WTC11 (cell line): ENCODE measurements around the gene C22orf23. TPM values are rescaled to one million over a fixed set of nuclear protein-coding genes. Genes with fewer than 3 reads are reported as not detected.

Experiments used
- ATAC-seq: fragments of 200-7000 bp; cut with Tn5 transposase; 2 replicates; pipeline ENCODE4 v1.10.0; 2021; ENCODE audit warnings: mild to moderate bottlenecking, moderate library complexity
- CTCF ChIA-PET: fragments of 300-600 bp; sonication (Branson Sonifier 250); formaldehyde crosslinking; loops from one replicate; lab custom pipeline; 2021; ENCODE audit warnings: antibody characterized with exemption; lab: Charles Lee
- POLR2A ChIA-PET: fragments of 350-600 bp; sonication (Branson Sonifier 250); formaldehyde crosslinking; loops from one replicate; lab custom pipeline; 2021; ENCODE audit warnings: antibody characterized with exemption; lab: Charles Lee
- DNase-seq: peaks from one replicate; pipeline ENCODE4 v3.0.0; 2021; ENCODE audit warnings: low spot score
- H3K27ac Mint-ChIP-seq: 2 replicates; pipeline ENCODE4 v1.8.0; 2021; ENCODE audit warnings: mixed read lengths
- H3K27me3 Mint-ChIP-seq: 2 replicates; pipeline ENCODE4 v1.8.0; 2021; ENCODE audit warnings: low read depth, mild to moderate bottlenecking, moderate library complexity, mixed read lengths
- H3K36me3 Mint-ChIP-seq: 2 replicates; pipeline ENCODE4 v1.8.0; 2021; ENCODE audit warnings: mixed read lengths
- H3K4me1 Mint-ChIP-seq: 2 replicates; pipeline ENCODE4 v1.8.0; 2022; ENCODE audit warnings: mixed read lengths
- H3K4me3 Mint-ChIP-seq: 2 replicates; pipeline ENCODE4 v1.8.0; 2021; ENCODE audit warnings: mild to moderate bottlenecking, moderate library complexity, mixed read lengths
- H3K9me3 Mint-ChIP-seq: 2 replicates; pipeline ENCODE4 v1.8.0; 2021; ENCODE audit warnings: mixed read lengths
- ARID4B ChIP-seq: sonication (generic); formaldehyde crosslinking; IDR thresholded peaks from 2 replicates; pipeline ENCODE4 v1.8.0; 2023; ENCODE audit warnings: missing genetic modification reagents, mild to moderate bottlenecking, borderline replicate concordance
- ATF2 ChIP-seq: sonication (generic); formaldehyde crosslinking; IDR thresholded peaks from 2 replicates; pipeline ENCODE4 v1.8.1; 2022; ENCODE audit warnings: low read depth, missing genetic modification reagents, borderline replicate concordance
- CBFB ChIP-seq: sonication (generic); formaldehyde crosslinking; IDR thresholded peaks from 2 replicates; pipeline ENCODE4 v1.8.1; 2022; ENCODE audit warnings: mild to moderate bottlenecking, low read depth, missing genetic modification reagents
- CREM ChIP-seq: sonication (generic); formaldehyde crosslinking; IDR thresholded peaks from 2 replicates; pipeline ENCODE4 v1.8.1; 2022; ENCODE audit warnings: mild to moderate bottlenecking, missing genetic modification reagents, moderate library complexity
- E2F4 ChIP-seq: sonication (generic); formaldehyde crosslinking; IDR thresholded peaks from 2 replicates; pipeline ENCODE4 v1.8.1; 2022; ENCODE audit warnings: low read depth, mild to moderate bottlenecking, moderate library complexity, missing genetic modification reagents, borderline replicate concordance
- E2F5 ChIP-seq: sonication (generic); formaldehyde crosslinking; IDR thresholded peaks from 2 replicates; pipeline ENCODE4 v1.8.1; 2022; ENCODE audit warnings: mild to moderate bottlenecking, moderate library complexity, missing genetic modification reagents
- EMX1 ChIP-seq: fragments of 250-450 bp; sonication (Bioruptor Pico); IDR thresholded peaks from 2 replicates; pipeline ENCODE4 v1.8.0; 2021; ENCODE audit warnings: mild to moderate bottlenecking
- FOXP1 ChIP-seq: sonication (generic); formaldehyde crosslinking; IDR thresholded peaks from 2 replicates; pipeline ENCODE4 v1.8.0; 2022; ENCODE audit warnings: missing genetic modification reagents, mild to moderate bottlenecking, moderate library complexity, borderline replicate concordance
- GRHL2 ChIP-seq: fragments of 250-450 bp; sonication (Bioruptor Pico); IDR thresholded peaks from 2 replicates; pipeline ENCODE4 v1.8.0; 2022; ENCODE audit warnings: mild to moderate bottlenecking, moderate library complexity; ENCODE audit not compliant: insufficient replicate concordance, severe bottlenecking
- HMGA2 ChIP-seq: fragments of 250-450 bp; sonication (Bioruptor Pico); IDR thresholded peaks from 2 replicates; pipeline ENCODE4 v1.4.0; 2021; ENCODE audit warnings: mild to moderate bottlenecking, moderate library complexity
- JAZF1 ChIP-seq: fragments of 250-450 bp; sonication (Bioruptor Pico); IDR thresholded peaks from 2 replicates; pipeline ENCODE4 v1.9.0; 2021; ENCODE audit warnings: moderate library complexity, mild to moderate bottlenecking, inconsistent platforms
- KAT7 ChIP-seq: sonication (generic); formaldehyde crosslinking; IDR thresholded peaks from 2 replicates; pipeline ENCODE4 v1.8.1; 2023; ENCODE audit warnings: missing genetic modification reagents, mild to moderate bottlenecking, borderline replicate concordance
- MAX ChIP-seq: sonication (generic); formaldehyde crosslinking; IDR thresholded peaks from 2 replicates; pipeline ENCODE4 v1.8.0; 2022; ENCODE audit warnings: mild to moderate bottlenecking, missing genetic modification reagents
- NFYB ChIP-seq: sonication (generic); formaldehyde crosslinking; conservative IDR thresholded peaks from 2 replicates; pipeline ENCODE4 v1.8.0; 2022; ENCODE audit warnings: low read depth, missing genetic modification reagents
- OVOL2 ChIP-seq: fragments of 250-450 bp; sonication (Bioruptor Pico); IDR thresholded peaks from 2 replicates; pipeline ENCODE4 v1.9.0; 2021; ENCODE audit warnings: mild to moderate bottlenecking, borderline replicate concordance
- PREB ChIP-seq: sonication (generic); formaldehyde crosslinking; IDR thresholded peaks from 2 replicates; pipeline ENCODE4 v1.8.1; 2022; ENCODE audit warnings: mild to moderate bottlenecking, missing genetic modification reagents, moderate library complexity, borderline replicate concordance
- RORB ChIP-seq: fragments of 250-450 bp; sonication (Bioruptor Pico); IDR thresholded peaks from 2 replicates; pipeline ENCODE4 v1.9.0; 2021; ENCODE audit warnings: mild to moderate bottlenecking
- TEAD4 ChIP-seq: sonication (generic); formaldehyde crosslinking; IDR thresholded peaks from 2 replicates; pipeline ENCODE4 v1.8.0; 2022; ENCODE audit warnings: mild to moderate bottlenecking, missing genetic modification reagents
- TP53 ChIP-seq: sonication (generic); formaldehyde crosslinking; IDR thresholded peaks from 2 replicates; pipeline ENCODE4 v1.8.1; 2023; ENCODE audit warnings: mild to moderate bottlenecking, missing genetic modification reagents
- ZBTB43 ChIP-seq: sonication (generic); formaldehyde crosslinking; IDR thresholded peaks from 2 replicates; pipeline ENCODE4 v1.8.1; 2023; ENCODE audit warnings: mild to moderate bottlenecking, missing genetic modification reagents
- ZNF232 ChIP-seq: sonication (generic); formaldehyde crosslinking; IDR thresholded peaks from 2 replicates; pipeline ENCODE4 v1.8.0; 2022; ENCODE audit warnings: mild to moderate bottlenecking, missing genetic modification reagents
- ZNF317 ChIP-seq: sonication (generic); formaldehyde crosslinking; IDR thresholded peaks from 2 replicates; pipeline ENCODE4 v1.8.1; 2023; ENCODE audit warnings: low read depth, mild to moderate bottlenecking, moderate library complexity, missing genetic modification reagents, borderline replicate concordance
- ZNF396 ChIP-seq: fragments of 250-450 bp; sonication (Bioruptor Pico); IDR thresholded peaks from 2 replicates; pipeline ENCODE4 v1.8.0; 2021; ENCODE audit warnings: mild to moderate bottlenecking, moderate library complexity, borderline replicate concordance
- ZNF512 ChIP-seq: sonication (generic); formaldehyde crosslinking; IDR thresholded peaks from 2 replicates; pipeline ENCODE4 v1.8.1; 2022; ENCODE audit warnings: missing genetic modification reagents, borderline replicate concordance
- total RNA-seq: library from RNA; stranded (reverse); gene quantifications from 3 replicates; pipeline ENCODE4 v1.2.3, GENCODE V29; 2021

C22orf23 gene
- total RNA-seq, 1 experiment from 2014 or later, result 0.72 TPM

GRCh38 chr22:37905534-37906363 lies 47.7 kb downstream of the C22orf23 start, which contains the start of gene MICALL1:
TSS of gene MICALL1 (plus strand) at chr22:37906297. CDS start at chr22:37906423, 126 bp downstream.
- Mint-ChIP-seq H3K4me3 (peak within 1 kb of the TSS; percentile 76), H3K9me3 (no peaks in the 10 kb centered on the region), H3K36me3 (no peaks in the 10 kb centered on the region), H3K27ac (no peak within 1 kb of the TSS; the same call in 1 of the 2 replicates), H3K27me3 (no peaks in the 10 kb centered on the region), H3K4me1 (peaks cover 34% of the 10 kb centered on the region)
- DNase-seq (peak; percentile 68), ATAC-seq (peak; percentile 78)
- ChIA-PET CTCF (interaction anchor here (0.6 to 3.2 kb wide), 19 partner anchors 9 to 162 kb away, joined by 3 to 20 read pairs (median 4); partner anchors contain the start of genes C22orf23 and POLR2F), POLR2A (interaction anchor here (0.6 to 1.8 kb wide), 6 partner anchors 9 to 225 kb away, joined by 3 to 10 read pairs (median 4); no protein-coding TSS in a partner anchor)
- no peak for TF ChIP-seq ARID4B
- TF ChIP-seq ATF2 (CRISPR knock-in tag), result no peak
- TF ChIP-seq HMGA2 (CRISPR knock-in tag), result no peak
- TF ChIP-seq OVOL2 (CRISPR knock-in tag), result no peak
- no peak for TF ChIP-seq TP53
- TF ChIP-seq ZNF232, result no peak
- TF ChIP-seq ZNF396 (CRISPR knock-in tag), result no peak
- peak; percentile 41; the same call in 1 of the 2 replicates for TF ChIP-seq E2F5 (CRISPR knock-in tag)
- no peak for TF ChIP-seq NFYB (CRISPR knock-in tag)
- TF ChIP-seq CBFB (CRISPR knock-in tag), result no peak
- TF ChIP-seq FOXP1 (CRISPR knock-in tag), result no peak
- no peak for TF ChIP-seq ZNF512 (CRISPR knock-in tag)
- no peak for TF ChIP-seq JAZF1 (CRISPR knock-in tag)
- TF ChIP-seq KAT7 (CRISPR knock-in tag), result no peak
- no peak for TF ChIP-seq ZBTB43 (CRISPR knock-in tag)
- no peak for TF ChIP-seq EMX1 (CRISPR knock-in tag)
- TF ChIP-seq ZNF317 (CRISPR knock-in tag), result no peak
- TF ChIP-seq MAX (CRISPR knock-in tag), result peak; percentile 30; the same call in 1 of the 2 replicates
- TF ChIP-seq TEAD4 (CRISPR knock-in tag), result no peak
- no peak for TF ChIP-seq RORB (CRISPR knock-in tag)
- no peak for TF ChIP-seq CREM
- TF ChIP-seq E2F4 (CRISPR knock-in tag), result no peak
- no peak for TF ChIP-seq GRHL2 (CRISPR knock-in tag)
- TF ChIP-seq PREB, result no peak
